GM04504 (cell line): ENCODE measurements around the gene MTHFD1.
A peak's percentile ranks its signal among the peaks of the same experiment; 100 is the strongest.

Source experiments
- DNase-seq: peaks from one replicate; pipeline ENCODE4 v3.0.0-alpha.2; 2012; ENCODE audit warnings: low read depth

MTHFD1 gene

GRCh38 chr14:64447876-64448670 lies 59.9 kb downstream of the MTHFD1 start:
- DNase-seq: no peak

DNA sequence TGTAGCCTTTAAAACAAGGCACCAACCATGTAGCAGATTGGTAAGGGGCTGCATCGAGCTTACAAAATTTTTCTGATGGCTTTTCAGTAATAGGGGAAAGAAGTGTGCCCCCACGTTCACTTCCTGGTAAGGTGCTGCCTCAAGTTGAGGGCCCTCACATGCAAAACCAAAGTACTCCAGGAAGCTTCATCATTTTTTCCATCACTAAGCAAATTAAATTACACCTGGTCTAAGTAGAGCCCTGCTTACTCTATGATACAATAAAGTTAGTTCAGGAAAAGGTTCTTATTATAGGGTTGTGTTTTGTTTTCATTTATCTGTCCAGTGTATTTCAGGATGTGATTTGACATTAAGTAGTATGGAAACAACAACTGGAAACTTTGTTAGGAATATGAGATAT lies 62.1 kb downstream of the MTHFD1 start:
- DNase-seq: no peak

GRCh38 chr14:64454671-64455070 lies 66.5 kb downstream of the MTHFD1 start:
- DNase-seq: no peak

DNA sequence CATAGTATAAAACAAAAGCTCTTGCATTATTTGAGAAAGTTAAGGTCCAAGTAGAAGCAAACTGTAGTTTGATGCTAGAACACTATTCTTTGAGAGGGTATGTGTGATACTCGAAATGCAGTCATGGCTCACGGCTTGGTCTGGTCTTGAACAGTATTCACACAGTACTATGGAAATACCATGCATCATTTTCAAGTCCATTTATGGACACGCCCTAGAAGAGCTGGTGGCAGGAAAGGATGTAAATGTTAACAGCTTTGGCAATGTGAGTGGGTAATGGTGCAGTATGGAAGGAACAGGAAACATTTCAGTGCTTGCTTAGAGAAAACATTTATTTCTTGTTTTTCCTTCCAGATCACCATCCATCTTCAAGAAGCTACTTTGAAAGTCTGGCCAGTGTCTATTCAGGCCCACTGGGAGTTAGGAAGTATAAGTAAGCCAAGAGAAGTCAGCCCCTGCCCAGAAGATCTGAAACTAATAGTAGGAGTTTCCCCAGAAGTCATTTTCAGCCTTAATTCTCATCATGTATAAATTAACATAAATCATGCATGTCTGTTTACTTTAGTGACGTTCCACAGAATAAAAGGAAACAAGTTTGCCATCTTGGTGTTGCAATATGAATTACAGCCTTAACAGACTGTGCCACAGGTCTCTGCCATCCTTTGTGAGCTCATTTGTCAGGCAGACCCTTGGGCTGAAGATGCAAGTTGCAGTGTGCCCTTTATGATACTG lies 71.4 kb downstream of the MTHFD1 start:
- DNase-seq: no peak

GRCh38 chr14:64461221-64461620 lies 73.1 kb downstream of the MTHFD1 start:
- DNase-seq: no peak

DNA sequence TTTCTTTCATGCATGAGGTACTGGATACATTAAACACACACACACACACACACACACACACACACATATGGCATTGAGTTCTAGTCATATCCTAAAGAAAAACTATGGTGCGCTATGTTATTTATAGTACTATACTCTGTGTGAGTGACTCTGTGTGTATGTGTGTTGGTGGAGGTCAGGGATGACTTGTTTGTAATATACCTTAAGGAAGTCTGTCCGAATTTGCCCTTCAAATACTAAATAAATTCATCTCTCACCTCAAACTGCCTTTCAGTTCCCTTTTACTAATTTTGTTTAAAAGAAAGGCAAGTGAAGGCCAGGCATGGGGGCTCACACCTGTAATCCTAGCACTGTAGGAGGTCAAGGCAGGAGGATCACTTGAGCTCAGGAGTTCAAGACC lies 75.0 kb downstream of the MTHFD1 start:
- no peak for DNase-seq

DNA sequence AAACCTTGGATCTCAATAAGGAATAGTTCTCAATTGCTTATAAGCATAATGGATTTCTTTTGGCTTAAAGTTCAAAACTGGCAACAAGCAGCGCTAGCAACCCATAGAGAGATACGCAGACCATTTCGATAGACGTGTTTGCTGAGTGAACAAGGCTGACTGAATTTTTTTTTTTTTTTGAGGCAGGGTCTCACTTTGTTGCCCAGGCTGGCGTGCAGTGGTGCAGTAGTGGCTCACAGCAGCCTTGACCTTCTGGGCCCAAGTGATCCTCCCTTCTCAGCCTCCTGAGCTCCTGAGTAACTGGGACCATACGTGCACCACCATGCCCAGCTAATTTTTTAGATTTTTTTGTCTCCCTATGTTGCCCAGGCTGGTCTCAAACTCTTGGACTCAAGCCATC lies 75.7 kb downstream of the MTHFD1 start:
- no peak for DNase-seq

DNA sequence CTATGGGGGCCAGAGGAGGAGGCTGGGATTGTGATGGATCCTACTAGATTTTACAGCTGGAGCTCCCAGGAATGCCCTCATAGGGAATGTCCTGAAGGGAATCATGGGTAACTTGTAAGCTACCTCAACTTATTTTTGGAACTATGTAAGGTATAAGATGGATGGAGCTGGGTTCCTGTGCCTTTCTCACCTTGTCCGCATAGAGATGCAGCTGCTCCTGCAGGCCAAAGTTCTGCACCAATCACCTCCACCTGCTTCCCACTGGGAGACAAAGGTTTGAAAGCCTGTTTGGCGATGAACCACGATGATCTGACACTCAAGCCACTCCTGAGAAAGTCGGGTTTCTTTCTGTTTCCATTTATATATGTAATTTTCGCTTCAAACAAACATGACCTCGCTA lies 76.5 kb downstream of the MTHFD1 start:
- DNase-seq: no peak

DNA sequence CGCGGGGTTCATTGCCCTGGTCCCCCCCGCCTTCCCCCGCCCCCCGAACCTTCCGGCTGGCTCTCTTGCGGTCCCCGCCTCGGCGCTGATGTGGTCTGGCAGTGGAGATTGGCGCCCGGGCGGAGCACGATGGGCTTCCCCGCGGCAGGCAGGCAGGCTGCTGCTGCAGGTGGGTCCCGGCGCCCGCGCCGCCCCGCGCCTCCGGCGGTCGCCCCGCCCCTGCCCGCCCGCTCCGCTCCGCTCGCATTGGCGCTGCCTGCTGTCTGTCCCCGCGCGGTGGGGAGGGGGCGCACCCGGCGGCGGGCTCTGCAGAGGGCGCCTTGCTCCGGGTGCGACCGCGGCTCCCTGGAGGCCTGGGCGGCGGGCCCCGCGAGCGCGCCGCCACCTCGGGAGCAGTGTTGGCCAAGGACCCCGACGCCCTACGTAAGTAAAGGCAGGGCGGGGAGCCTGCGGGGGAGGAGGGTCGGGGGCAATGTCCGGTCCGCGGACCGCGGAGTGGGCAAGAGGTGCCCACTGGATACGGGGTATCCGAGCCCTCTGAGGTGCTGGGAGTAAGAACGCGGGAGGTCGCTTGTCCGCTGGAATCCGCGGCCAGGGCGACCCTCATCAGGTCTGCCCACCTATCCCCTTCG lies 77.2 kb downstream of the MTHFD1 start, which contains the start of gene AKAP5:
Gene AKAP5, plus strand, starts transcription at position 309 of the 632 bp plus-strand sequence. CDS start 2,896 bp downstream, outside the sequence.
- DNase-seq: no peak

GRCh38 chr14:64465831-64466554 lies 77.8 kb downstream of the MTHFD1 start:
- peak; percentile 20 for DNase-seq

DNA sequence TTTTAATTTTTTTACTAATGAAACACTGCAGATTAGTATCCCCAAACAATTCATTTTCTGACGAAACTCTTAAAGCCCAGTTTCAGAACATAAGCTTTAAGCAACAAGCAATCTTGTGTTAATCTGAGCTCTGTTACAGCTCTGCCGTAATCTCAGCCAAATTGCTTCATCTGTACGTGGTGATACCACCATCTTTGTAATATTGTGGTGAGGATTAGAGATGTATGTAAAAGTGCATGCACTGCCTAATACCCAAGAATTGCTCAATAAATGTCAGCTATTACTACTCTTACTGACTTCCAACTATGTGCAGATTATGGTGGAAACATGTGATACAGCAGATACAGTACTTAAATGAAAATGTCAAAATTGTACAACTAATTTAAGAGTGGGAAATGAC lies 78.9 kb downstream of the MTHFD1 start:
- DNase-seq: no peak

GRCh38 chr14:64467566-64467965 lies 79.4 kb downstream of the MTHFD1 start:
- DNase-seq: no peak

DNA sequence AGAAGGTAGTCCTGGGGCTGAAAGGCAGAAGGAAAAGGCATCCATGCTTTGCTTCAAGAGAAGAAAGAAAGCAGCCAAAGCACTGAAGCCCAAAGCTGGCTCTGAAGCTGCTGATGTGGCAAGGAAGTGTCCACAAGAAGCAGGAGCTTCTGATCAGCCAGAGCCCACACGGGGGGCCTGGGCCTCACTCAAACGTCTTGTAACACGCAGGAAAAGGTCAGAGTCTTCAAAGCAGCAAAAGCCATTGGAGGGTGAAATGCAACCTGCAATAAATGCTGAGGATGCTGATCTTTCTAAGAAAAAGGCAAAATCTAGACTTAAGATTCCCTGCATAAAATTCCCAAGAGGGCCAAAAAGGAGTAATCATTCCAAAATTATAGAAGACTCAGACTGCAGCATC lies 80.3 kb downstream of the MTHFD1 start:
- DNase-seq: no peak

GRCh38 chr14:64474041-64474440 lies 85.9 kb downstream of the MTHFD1 start:
- DNase-seq: no peak

GRCh38 chr14:64474698-64475097 lies 86.5 kb downstream of the MTHFD1 start:
- DNase-seq: no peak

GRCh38 chr14:64475585-64476273 lies 87.6 kb downstream of the MTHFD1 start:
- no peak for DNase-seq

GRCh38 chr14:64476438-64476837 lies 88.3 kb downstream of the MTHFD1 start:
- no peak for DNase-seq

DNA sequence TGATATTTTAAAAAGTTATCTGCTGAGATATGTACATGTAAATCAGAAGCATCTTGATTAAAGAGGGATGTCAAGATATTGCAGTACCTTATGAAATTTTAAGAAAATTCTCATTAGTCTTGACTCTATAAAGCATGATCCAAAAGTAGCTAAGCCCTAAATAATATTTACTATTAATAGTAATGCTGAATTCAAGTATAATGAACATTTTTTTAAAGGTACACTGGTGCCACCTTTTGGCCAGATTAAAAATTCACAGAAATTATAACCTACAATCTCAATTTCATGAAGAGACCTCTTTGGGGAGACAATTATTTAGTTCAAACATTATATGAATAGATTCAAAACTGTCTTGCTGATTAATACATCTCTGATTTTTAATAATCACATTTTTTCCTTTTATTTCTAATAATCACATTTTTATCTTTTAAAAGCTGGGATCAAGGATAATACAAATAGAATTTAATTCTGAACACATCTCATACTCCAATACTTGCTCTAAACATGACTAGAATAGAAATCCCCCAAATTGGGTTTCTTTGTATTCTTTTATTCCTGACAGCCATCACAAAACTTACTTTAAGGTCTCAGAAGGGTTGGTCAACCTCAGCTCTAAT lies 90.6 kb downstream of the MTHFD1 start:
- DNase-seq: no peak

DNA sequence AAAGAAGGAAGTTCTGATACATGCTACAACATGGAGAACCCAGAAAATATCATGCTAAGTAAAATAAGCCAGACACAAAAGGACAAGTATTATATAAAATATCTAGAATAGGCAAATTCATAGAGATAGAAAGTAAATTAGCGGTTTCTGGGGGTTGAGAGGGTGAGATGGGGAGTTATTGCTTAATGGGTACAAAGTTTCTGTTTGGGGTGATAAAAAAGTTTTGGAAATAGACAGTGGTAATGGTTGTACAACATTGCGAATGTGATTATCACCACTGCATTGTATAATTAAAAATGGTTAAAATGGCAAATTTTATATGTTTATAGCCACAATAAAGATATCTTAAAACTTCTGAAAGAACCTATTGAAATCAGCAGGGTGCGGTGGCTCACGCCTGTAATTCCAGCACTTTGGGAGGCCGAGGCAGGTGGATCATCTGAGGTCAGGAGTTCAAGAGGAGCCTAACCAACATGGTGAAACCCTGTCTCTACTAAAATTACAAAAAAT lies 100.5 kb downstream of the MTHFD1 start:
- DNase-seq: no peak

- DNase-seq: no peak
Measured at GRCh38 chr14:64491637-64492036, 103.5 kb downstream of the MTHFD1 start.

DNA sequence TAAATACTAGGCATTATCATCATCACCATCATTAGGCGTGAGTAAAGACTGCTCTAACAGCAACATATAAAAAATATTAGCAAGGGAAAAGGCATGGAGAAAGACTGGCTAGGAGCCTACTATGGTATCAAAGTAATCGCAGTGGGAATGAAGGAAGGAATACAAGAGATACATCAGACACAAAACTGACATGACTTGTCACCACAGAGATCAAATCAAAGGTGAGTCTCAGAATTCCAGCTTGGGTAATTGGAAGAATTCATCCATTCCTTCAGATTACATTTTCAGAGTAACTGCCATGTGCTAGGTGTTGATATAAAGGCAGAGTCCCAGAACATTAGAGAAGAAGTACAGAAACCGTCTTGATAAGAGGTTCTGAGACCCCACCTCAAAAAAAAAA lies 105.3 kb downstream of the MTHFD1 start:
- DNase-seq: no peak
